DOHH2 (cell line): Measurements from ENCODE around the gene CNOT4.

Experiments
- EZH2phosphoT487 ChIP-seq: fragments of 200-600 bp; sonication (generic); IDR thresholded peaks from 2 replicates; pipeline ENCODE4 v1.6.1; 2017; ENCODE audit warnings: borderline replicate concordance, mild to moderate bottlenecking, antibody characterized with exemption, low read length, moderate library complexity, mixed read lengths
- TF ChIP-seq, protein P1 (sequence below): fragments of 200-600 bp; sonication (generic); IDR thresholded peaks from one replicate; pipeline ENCODE4 v1.5.1; 2014; ENCODE audit warnings: antibody characterized with exemption, mild to moderate bottlenecking, low read depth, low read length; ENCODE audit not compliant: poor library complexity, severe bottlenecking

- TF ChIP-seq, protein P1, sequence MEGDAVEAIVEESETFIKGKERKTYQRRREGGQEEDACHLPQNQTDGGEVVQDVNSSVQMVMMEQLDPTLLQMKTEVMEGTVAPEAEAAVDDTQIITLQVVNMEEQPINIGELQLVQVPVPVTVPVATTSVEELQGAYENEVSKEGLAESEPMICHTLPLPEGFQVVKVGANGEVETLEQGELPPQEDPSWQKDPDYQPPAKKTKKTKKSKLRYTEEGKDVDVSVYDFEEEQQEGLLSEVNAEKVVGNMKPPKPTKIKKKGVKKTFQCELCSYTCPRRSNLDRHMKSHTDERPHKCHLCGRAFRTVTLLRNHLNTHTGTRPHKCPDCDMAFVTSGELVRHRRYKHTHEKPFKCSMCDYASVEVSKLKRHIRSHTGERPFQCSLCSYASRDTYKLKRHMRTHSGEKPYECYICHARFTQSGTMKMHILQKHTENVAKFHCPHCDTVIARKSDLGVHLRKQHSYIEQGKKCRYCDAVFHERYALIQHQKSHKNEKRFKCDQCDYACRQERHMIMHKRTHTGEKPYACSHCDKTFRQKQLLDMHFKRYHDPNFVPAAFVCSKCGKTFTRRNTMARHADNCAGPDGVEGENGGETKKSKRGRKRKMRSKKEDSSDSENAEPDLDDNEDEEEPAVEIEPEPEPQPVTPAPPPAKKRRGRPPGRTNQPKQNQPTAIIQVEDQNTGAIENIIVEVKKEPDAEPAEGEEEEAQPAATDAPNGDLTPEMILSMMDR = no peak
- no peak for TF ChIP-seq EZH2phosphoT487
These were observed 171.8 kb downstream of the CNOT4 start for GRCh38 chr7:135337977-135338550.
